Activated effector memory CD4-positive, alpha-beta T cell treated with Interleukin-2 at 50 U/mL for 16 hours (primary cell): ENCODE results near the gene GLB1L2.

Source experiments
- DNase-seq: peaks from one replicate; pipeline ENCODE4 v3.0.0-alpha.2; 2020

GLB1L2 gene

GRCh38 chr11:134387501-134387900 lies 55.7 kb downstream of the GLB1L2 start:
- no peak for DNase-seq

DNA sequence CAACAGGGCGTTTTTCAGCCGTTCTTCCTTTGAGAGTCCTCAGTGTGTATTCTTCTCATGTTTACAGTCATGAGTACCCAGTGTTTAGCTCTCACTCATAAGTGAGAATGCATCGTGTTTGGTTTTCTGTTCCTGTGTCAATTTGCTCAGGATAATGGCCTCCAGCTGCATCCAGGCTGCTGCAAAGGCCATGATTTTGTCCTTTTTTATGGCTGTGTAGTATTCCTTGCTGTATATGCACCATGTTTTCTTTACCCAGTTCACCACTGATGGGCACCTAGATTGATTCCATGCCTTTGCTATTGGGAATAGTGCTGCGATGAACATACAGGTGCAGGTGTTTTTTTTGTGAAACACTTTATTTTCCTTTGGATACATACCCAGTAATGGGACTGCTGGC lies 56.8 kb downstream of the GLB1L2 start:
- no peak for DNase-seq

DNA sequence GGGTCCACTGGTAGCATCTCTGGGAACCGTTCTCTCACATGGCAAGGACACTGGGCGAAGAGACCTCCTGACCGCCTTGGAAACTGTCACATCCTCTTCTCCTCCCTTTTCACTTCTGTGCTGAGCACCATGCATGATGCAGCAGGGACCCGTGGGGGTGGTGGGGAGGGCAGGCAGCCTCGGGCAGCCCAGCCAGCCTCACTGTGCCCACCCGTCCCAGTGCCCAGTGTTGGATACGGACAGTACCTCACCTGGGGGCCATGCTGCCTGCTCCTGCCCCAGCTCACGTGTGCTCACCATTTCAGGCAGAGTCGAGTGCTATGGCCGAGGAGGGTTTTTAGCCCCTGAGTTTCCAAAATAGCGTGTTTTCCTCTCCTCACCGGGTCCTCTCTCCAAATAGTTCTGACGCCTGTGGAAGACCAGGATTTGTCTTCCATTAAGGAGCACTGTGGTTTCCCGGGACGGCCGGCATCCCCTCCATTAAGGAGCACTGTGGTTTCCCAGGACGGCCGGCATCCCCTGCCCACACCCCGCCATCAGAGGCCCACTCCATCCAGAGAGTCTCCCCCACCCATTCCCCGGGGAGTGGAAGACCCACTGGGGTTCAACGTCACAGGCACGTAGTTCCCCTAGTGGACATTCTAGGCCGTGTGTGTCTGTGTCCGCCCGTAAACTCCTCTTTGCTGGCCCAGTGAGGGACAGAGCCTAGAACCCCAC lies 57.8 kb downstream of the GLB1L2 start:
- DNase-seq, result no peak

GRCh38 chr11:134390706-134391569 lies 59.1 kb downstream of the GLB1L2 start:
- no peak for DNase-seq

GRCh38 chr11:134391656-134392055 lies 59.9 kb downstream of the GLB1L2 start:
- no peak for DNase-seq

DNA sequence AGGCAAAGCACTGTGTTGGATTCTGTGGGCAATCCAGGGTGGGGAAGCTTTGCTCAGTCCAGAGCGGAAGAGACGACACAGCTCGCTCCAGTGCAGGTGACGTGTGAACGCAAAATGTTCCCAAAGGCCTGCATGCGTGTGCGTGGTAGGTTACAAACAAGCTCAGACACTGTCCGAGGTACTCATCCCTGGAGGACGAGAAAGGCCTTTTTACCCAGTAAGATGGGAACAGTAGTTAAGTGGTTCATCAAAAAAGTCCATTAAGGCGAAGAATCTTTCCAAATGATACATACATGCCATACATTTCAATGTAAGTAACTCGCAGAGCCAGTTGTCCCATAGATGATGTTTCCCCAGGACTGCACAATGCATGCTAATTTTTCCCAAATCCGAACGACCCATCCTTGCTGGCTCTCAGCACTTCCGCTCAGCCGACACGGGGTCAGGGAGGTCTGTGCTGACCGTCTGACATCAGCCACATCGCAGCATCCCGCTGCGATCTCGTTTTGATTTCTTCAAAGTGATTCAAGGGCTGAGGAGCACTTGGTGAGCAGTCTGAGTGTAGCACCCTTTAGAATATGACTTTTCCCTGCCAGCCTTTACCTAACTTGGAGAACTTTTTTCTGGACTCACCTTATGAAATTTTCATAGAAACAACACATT lies 61.3 kb downstream of the GLB1L2 start:
- no peak for DNase-seq

- DNase-seq, result no peak
Observed at GRCh38 chr11:134393638-134394037, 61.9 kb downstream of the GLB1L2 start.

DNA sequence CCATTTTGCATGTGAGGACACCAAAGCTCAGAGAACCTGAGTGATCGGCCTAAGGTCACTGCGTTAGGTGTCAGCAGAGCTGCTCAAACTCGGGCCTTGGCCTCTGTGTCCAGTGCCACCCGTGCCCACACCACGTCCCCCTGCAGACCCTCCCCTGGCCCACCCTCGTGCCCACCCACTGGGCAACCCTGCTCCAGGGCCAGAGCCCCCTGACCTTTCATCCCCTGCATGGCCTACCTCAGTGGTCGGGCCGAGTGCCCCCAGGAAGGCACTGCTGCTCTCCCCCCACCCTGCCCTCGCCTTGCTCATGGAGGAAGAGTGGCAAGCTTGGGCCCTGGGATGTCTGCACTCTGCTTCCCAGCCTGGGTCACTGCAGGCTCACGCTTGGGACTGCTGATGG lies 62.5 kb downstream of the GLB1L2 start:
- DNase-seq, result no peak

DNA sequence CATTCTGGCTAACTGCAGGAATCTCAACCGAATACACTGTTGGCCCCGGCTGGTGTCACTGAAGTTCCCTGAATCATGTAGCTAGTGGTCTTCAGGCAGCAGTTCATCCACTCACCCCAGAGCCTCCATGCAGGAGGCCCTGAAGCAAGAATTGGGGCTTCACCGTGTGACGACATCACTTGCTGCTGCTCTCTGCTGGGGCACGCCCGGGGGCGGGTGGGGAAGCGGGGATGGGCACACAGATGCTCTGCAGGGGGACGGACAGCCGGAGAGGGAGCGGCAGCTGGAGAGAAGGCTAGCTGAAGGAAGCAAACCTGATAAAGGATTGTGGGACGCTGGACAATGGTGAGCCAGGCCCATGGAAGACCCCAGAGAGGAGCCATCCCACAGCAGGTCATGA lies 63.2 kb downstream of the GLB1L2 start:
- no peak for DNase-seq

DNA sequence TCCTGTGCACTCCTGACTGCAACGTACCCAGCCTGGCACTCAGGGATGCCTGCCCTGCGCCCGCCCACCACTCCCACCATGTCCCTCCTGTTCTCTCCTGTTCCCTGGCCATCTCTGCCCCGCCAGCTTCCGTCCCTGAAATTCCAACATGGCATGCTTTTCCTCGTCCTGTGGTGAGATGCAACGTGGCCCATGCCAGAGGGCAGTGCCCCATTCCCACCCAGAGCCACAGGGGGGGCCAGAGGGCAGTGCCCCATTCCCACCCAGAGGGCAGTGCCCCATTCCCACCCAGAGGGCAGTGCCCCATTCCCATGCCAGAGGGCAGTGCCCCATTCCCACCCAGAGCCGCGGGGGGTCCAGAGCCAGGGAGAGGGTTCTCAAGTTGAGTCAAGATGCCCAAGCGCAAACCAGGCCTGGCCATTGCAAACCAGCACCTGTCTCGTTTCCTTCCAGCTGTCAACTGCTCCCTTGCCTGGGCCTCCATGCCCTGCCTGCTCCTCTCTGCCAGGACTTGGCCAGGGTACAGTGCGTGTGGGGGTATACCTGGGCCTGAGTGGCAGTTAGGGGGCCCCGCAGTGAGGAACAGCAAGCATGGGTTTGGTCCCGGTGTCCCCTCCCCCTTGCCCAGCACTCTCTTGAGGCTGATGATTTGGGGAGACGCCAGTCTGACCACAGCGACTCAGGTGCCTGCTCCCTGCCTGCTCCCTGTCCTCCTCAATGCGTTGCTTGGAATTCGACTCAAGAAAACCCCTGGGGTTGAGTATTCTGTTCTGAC lies 65.7 kb downstream of the GLB1L2 start:
- DNase-seq, result no peak

GRCh38 chr11:134398079-134398444 lies 66.3 kb downstream of the GLB1L2 start:
- no peak for DNase-seq

DNA sequence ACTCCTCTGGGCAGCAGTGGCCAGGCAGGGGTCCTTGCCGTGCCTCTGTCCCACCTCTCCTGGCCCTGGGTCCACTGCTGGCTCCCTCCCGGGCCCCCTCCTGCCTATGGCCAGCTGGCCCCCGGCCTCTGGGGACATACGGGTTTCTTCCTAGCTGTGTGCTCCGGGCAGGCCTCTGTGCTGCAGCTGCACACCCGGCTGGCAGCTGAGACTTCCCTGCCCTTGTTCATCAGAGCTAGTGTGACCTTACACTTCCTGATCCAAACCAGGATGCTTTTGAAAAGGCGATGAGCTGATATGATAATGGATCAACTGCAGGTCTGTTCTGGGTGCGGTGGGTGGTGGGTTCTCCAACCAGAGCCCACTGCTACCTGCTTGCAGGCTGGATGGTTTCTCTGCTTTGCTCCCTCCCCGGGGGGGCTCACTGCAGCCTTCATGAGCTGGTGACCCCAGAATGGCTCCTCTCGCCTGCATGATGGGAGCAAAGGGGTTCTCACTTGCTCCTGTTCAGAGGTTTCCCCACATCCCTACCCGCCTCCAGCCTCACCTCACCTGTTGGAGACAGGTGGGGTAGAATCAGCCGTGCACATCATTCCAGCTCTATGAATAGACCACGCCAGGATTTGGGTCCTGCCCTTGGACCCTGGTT lies 67.0 kb downstream of the GLB1L2 start:
- no peak for DNase-seq

GRCh38 chr11:134399293-134399654 lies 67.5 kb downstream of the GLB1L2 start:
- no peak for DNase-seq

DNA sequence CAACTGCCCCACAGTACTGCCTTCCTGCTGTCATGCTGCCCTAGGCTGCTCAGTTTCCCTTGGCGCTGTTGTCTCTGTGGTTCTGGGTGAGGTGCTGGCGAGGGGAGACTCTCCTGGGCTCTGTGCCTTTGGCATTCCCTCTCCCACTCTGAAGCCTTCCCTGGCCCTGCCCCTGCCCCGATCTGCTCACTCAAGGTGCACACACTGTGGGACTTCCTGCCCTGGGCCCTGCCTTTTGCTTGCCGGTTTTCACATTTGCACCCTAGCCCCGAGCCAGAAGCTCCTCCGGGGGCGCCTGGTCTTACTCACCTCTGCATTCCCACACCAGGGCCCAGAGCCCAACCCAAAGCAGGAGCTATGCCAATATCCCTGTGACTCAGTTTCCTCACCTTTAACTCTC lies 68.2 kb downstream of the GLB1L2 start:
- DNase-seq, result no peak

DNA sequence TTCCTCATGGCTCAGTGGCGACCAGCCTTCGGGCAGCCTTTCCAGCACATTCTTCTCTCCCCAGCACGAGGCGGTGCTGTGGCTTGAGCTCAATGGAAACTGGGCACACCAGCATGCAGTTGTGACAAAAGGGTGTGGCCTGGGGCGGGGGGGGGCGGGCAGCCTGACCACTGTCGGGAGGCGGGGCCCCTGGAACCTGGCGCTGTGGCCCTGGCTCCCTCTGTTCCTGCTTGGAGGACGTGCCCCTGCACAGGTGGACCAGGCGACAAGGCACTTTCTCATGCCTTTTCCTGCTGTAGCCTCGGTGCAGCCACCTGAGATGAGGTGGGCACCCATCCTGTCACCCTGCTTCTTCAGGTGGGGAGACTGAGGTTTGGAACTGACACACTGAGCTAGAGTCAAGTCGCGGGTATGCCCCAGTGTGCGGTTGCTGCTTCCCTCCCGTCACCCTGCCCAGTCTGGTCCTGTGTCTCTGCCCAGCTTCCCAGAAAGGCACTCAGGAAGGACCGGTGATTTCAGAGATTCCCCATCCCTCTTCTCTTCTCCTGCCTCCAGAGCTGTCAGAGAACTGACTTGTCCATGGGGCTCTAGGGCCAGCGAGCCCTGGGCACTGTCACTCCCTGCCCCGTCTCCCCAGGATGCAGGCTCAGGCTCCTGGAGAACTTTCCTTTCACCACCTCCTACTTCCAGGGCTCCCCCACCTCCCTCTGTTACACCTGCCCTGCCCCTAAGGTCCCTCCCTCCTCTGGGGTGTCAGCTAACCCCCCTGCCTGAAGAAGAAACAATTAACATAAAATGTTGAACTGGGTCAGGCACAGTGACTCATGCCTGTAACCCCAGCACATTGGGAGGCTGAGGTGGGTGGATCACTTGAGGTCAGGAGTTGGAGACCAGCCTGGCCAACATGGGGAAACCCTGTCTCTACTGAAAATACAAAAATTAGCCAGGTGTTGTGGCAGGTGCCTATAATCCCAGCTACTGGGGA lies 70.3 kb downstream of the GLB1L2 start:
- no peak for DNase-seq

DNA sequence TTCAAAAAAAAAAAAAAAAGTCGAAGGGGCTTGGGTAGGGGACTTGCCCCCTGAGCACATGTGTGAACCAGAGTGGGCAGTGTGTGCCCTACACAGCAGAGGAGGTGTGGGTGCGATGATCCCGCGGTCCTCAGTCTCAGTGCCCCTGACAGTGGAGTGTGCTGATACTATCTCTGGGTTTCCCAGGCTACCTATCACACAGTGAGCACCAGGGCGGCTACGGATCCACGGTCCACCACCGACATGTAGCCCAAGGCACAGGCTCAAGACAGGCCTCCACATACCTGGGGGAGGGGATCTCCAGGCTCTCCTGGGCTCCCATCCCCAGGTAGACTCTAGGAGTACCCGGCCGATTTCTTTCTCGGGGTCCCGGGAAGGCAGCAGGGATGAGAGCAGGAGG lies 71.1 kb downstream of the GLB1L2 start:
- DNase-seq, result no peak

GRCh38 chr11:134404575-134405341 lies 73.0 kb downstream of the GLB1L2 start:
- DNase-seq, result no peak

GRCh38 chr11:134405436-134405835 lies 73.6 kb downstream of the GLB1L2 start:
- no peak for DNase-seq

GRCh38 chr11:134405841-134406240 lies 74.1 kb downstream of the GLB1L2 start:
- no peak for DNase-seq
